ENCODE measurements around the gene UAP1L1. TPM values are rescaled to one million over a fixed set of nuclear protein-coding genes. Genes with fewer than 3 reads are reported as not detected.

UAP1L1 gene
- total RNA-seq, 4 donors from 2014 or later = 6.6 to 13.7 (median 7.9) TPM

- TF ChIP-seq CTCF (IDR thresholded peaks at IDR 0.05) (no peak), POLR2A (IDR thresholded peaks at IDR 0.05) (no peak)
- DNase-seq (ENCODE audit: low spot score in 2 of 2) = no peak
- H3K4me3 ChIP-seq (ENCODE audit: low read depth, poor library complexity, severe bottlenecking) = no peak overlapping the region
- intact Hi-C loops (cut with DNase I; ENCODE audit: low total_unique reads) = no loop called here
- 75 to 77% methylated on average over 12 of the region's 12 CpGs for WGBS, 2 donors
Observed at GRCh38 chr9:137075275-137075775, 2.0 kb upstream of the UAP1L1 start.

GRCh38 chr9:137076636-137077009 is 694 bp upstream of the UAP1L1 start:
- no peak overlapping the region for H3K4me3 ChIP-seq (ENCODE audit: low read depth, poor library complexity, severe bottlenecking)
- no peak for DNase-seq (ENCODE audit: low spot score in 2 of 2)
- intact Hi-C loops (cut with DNase I; ENCODE audit: low total_unique reads) = no loop called here
- 73 to 80% methylated on average over 15 of the region's 15 CpGs for WGBS, 2 donors
- TF ChIP-seq CTCF (IDR thresholded peaks at IDR 0.05) = no peak
- TF ChIP-seq POLR2A (IDR thresholded peaks at IDR 0.05) = no peak

- 19 to 23% methylated on average over 29 to 42 of the region's 76 CpGs for WGBS, 2 donors
- intact Hi-C loops (cut with DNase I; ENCODE audit: low total_unique reads) = no loop called here
- DNase-seq (ENCODE audit: low spot score in 2 of 2) = no peak
- TF ChIP-seq CTCF (IDR thresholded peaks at IDR 0.05) (no peak), POLR2A (IDR thresholded peaks at IDR 0.05) (no peak)
- peak overlapping the region; percentile 66 for H3K4me3 ChIP-seq (ENCODE audit: low read depth, poor library complexity, severe bottlenecking)
Observed at GRCh38 chr9:137077758-137078693, 709 bp downstream of the UAP1L1 start.

- 52 to 64% methylated on average over 34 to 51 of the region's 51 CpGs for WGBS, 2 donors
- no peak for DNase-seq (ENCODE audit: low spot score in 2 of 2)
- TF ChIP-seq POLR2A (IDR thresholded peaks at IDR 0.05) (no peak), CTCF (IDR thresholded peaks at IDR 0.05) (no peak)
- H3K4me3 ChIP-seq (ENCODE audit: low read depth, poor library complexity, severe bottlenecking) = no peak overlapping the region
- intact Hi-C loops (cut with DNase I; ENCODE audit: low total_unique reads) = no loop called here
Observed at GRCh38 chr9:137078701-137079400, 1.5 kb downstream of the UAP1L1 start.

GRCh38 chr9:137079401-137079787 is 2.1 kb downstream of the UAP1L1 start:
- H3K4me3 ChIP-seq (ENCODE audit: low read depth, poor library complexity, severe bottlenecking) = no peak overlapping the region
- 70 to 73% methylated on average over 6 to 13 of the region's 13 CpGs for WGBS, 2 donors
- TF ChIP-seq POLR2A (IDR thresholded peaks at IDR 0.05) (no peak), CTCF (IDR thresholded peaks at IDR 0.05) (no peak)
- no peak for DNase-seq (ENCODE audit: low spot score in 2 of 2)
- intact Hi-C loops (cut with DNase I; ENCODE audit: low total_unique reads) = no loop called here
